ENCODE results near the gene KRTAP5-8.

DNA sequence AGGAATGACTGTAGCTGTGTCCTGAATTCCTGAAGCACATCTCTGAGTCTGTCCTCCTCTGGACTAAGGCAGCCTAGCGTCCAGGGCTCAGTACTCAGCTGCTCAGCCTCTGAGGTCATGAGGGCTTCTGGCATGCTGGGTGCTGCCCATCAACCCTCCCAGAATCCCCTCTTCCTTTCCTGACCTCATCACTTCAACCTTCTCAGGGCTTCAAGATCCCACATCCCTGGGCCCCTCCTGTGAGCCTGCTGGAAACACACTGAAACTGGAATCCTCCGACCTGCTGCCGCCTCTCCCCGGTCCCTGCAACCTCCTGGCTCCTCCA is 803 bp downstream of the KRTAP5-8 start:
- no peak for TF ChIP-seq POLR2A (IDR thresholded peaks at IDR 0.05; ENCODE audit: low read depth, low read length)
- TF ChIP-seq POLR2AphosphoS5 (IDR thresholded peaks at IDR 0.05; ENCODE audit: low read depth, low read length) = no peak
